Stimulated activated CD4-positive, alpha-beta T cell treated with anti-CD3 and anti-CD28 coated beads, TNF-alpha, amount 100 ng/mL, for 48 hours (primary cell): ENCODE data around the gene KRTAP19-7.

Experiments
- DNase-seq, 3 donors: peaks; one replicate each; pipeline ENCODE4 v3.0.0-alpha.2; 2020; ENCODE audit warnings: low read depth in 3 of 3

KRTAP19-7 gene, protein sequence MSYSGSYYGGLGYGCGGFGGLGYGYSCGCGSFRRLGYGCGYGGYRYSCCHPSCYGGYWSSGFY

GRCh38 chr21:30561264-30561895, at the start of gene KRTAP19-7:
KRTAP19-7 (minus strand) TSS chr21:30561314; CDS start chr21:30561289, 25 bp downstream.
- no peak for DNase-seq

DNA sequence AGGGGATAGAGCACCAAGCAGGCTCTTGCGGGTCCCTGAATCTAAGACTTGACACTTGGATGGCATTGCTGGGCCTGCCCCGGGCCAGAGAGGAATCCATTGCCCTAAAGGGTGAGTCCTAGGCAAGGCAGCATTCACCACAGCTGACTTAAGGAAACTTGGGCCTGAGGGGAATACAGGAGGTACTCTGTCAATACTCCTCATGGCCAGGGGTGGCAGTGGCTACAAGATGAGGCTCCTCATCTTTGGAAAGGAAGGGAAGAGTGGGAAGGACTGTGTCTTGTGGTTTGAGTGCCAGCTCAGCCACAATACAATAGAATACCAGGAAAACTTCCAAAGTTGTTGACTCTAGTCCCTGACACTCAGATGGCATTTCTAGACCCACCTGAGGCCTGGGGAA, 44.9 kb upstream of the KRTAP19-7 start:
- no peak for DNase-seq

DNA sequence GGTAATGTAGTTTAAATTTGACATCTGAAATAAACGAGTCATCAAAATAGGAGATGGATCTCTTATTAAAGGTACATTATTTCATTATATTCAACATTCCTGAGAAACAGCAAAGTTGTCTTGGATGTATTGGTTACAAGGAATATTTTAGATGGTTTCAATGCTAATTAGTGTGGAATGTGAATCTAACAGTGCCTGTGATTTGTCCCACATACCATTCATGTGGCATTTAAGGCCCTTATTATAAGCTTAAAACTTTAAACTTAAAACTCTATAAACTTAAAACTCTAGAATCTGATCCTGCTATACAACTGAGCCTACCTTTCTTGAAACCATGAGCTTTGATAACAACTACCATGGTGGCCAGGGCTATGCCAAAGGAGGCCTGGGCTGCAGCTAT, 39.7 kb upstream of the KRTAP19-7 start, which contains the start of gene KRTAP22-1:
Gene KRTAP22-1, plus strand, starts transcription at position 301 of the 400 bp plus-strand sequence.
- no peak for DNase-seq

DNA sequence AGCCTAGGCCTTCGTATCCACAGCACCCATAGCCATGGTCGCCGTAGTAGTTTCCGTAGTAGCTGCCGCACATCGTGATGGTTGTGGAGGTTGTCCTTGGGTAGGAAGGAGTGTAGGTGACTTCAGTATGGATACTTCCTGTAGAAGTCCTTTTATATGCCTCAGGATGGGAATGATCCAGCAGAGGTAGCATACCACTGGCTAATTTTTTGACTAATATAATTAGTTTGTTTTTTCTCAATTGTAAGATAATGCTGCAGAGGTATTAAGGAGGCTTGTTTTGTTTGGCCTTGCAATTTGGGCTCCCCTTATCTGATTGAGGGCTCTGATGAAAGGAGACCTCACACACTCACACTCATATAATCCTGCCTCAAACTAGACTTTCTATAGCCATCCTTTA, 37.7 kb upstream of the KRTAP19-7 start, which contains the start of gene KRTAP6-2:
Gene KRTAP6-2, minus strand, starts transcription at position 101 of the 400 bp plus-strand sequence. Its CDS starts 28 bp downstream, at position 73.
- DNase-seq: no peak

DNA sequence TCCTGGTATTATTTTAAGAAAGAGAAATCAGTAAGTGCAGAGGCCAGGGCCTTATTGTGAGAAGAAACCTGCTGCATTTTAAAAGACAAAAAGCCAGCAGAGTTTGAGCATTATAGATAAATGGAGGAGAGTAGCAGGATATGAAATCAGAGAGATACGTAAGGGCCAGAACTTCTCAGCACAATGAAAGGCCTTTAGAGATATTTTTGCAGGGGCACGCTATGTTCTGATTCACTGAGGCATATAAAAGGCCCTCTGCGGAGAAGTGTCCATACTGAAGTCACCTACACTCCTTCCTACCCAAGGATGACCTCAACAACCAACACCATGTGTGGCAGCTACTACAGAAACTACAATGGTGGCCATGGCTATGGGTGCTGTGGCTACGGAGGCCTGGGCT, 31.0 kb upstream of the KRTAP19-7 start, which contains the start of gene KRTAP6-3:
Gene KRTAP6-3, plus strand, starts transcription at position 301 of the 400 bp plus-strand sequence. Its CDS starts 6 bp downstream, at position 307.
- DNase-seq: no peak

GRCh38 chr21:30590297-30590696, 29.2 kb upstream of the KRTAP19-7 start, which contains the start of gene KRTAP22-2:
KRTAP22-2 (minus strand) TSS chr21:30590397.
- no peak for DNase-seq

DNA sequence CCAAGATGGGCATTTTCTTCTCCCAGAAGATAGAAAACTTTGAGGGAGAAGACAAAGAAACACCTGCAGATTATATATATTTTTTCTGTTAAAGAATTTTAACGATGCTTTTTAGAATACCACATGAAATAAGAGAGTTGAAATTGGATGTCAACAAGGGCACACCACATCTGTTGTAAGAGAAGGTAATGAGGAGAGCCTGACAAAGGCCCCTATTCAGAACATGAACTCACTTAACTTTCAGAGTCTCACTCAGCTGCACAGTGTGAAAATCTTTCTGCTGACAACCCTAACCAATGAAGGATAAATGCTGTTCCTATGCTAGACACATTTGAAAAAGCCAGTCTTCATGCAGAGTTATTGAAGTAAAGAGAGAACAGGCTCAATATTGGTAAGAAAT, 21.8 kb upstream of the KRTAP19-7 start:
- no peak for DNase-seq

GRCh38 chr21:30580132-30580531, 19.0 kb upstream of the KRTAP19-7 start:
- no peak for DNase-seq

- DNase-seq: no peak
These were observed 18.2 kb upstream of the KRTAP19-7 start for GRCh38 chr21:30579346-30579745.

GRCh38 chr21:30577766-30578165, 16.7 kb upstream of the KRTAP19-7 start:
- DNase-seq: no peak

DNA sequence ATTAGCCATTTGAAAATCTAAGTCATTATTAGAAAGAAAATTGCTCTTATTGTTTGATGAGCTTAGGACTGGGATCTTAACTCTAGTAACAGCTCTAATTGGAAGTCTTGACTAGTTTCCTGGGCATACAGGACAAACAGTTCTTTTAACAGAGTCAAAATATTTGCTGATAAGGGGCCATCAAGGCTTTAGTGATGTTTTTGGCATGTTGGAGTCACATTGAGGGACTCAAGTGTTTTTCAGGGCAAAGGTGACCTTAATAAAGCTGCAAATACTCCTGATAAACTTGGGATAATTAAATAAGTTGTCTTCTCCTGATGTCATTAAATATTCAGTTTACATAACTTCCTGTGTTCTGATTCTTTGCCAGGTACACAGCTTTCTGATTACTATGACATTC, 6.5 kb upstream of the KRTAP19-7 start:
- DNase-seq: no peak

DNA sequence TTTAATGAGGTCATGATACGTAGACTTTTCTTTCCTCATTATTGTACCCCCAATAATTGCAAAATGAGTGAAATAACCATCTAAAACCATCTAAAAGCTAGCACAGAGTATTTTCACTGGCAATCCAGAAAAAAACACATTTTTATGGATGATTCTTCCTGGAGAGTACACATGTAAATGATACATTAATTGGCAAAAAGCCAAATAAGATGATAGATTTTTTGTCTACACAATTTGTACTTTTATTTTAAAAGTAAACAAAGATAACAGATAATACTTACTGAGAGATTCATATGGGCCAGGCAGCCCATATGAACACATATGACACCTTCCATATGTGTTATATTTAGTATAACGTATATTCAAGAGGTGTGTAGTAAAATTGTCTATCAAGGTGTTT, 2.5 kb upstream of the KRTAP19-7 start:
- DNase-seq: no peak

- no peak for DNase-seq
These were observed 2.0 kb upstream of the KRTAP19-7 start for GRCh38 chr21:30563072-30563471.

DNA sequence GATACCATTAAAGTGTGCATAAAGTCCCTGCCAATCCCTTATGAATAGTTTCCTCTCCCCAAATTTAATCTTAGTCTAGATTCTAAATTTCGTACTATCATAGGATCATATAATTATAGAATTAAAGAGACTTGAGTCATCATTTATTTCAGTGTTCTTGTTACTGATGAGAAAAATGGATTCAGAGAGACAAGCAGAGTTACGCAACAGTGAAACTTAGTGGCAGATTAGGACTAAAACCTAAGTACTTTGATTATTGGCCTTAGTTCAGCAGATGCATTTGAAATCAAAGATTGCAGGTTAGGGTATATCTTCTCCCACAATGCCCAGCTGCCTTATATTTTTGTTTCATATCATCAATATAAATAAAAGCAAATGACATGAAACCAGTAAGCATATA, 843 bp upstream of the KRTAP19-7 start:
- DNase-seq: no peak

DNA sequence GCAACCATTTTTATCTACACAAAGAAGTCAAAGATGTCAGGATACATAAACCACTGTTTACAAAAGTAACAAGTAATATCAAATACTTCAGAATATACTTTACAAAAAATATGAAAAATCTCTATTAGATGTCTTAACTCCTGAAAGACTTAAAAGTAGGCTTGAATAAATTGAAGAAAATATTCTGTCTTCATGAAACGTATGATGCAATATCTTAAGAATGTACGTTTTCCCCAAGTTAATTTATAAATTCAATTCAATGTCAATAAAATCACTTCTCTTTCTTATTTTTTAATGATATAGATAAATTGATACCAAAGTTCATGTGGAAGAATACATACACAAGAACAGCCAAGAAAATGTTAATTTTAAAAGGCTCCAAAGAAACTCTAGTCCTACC, 6.0 kb downstream of the KRTAP19-7 start:
- no peak for DNase-seq

GRCh38 chr21:30552782-30553181, 8.3 kb downstream of the KRTAP19-7 start:
- no peak for DNase-seq

- DNase-seq: no peak
These were observed 19.4 kb downstream of the KRTAP19-7 start, which contains the start of gene KRTAP19-6 for GRCh38 chr21:30541764-30542163. KRTAP19-6 (minus strand) TSS chr21:30541864; CDS start chr21:30541833, 31 bp downstream.

DNA sequence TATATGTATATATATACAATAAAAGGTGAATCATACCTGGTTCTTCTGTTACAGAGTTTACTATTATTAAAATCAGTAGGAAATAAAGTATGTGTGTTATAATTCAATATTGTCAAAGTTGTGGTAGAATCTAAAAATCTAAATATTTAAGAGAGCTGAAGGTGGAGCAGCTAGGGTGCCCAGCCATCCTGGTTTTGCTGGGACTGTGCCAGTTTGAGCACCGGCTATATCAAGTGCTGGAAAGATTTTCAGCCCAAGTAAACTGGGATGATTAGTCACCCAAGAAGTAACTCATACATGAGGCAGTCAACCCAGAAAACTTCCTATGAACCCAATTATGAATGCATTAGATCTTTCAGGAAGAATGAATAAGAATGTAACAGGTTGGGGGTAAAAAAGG, 42.2 kb downstream of the KRTAP19-7 start:
- no peak for DNase-seq

GRCh38 chr21:30515681-30516080, 45.4 kb downstream of the KRTAP19-7 start:
- DNase-seq: no peak
